AG04449 (cell line): ENCODE measurements around the gene AGBL4.

Experiments used
- CTCF ChIA-PET: fragments of 350-600 bp; formaldehyde crosslinking; extraction: SDS; loops from one replicate; lab custom pipeline; 2021; ENCODE audit warnings: antibody characterized with exemption; lab: Yijun Ruan, JAX
- POLR2A ChIA-PET: fragments of 400-600, 350-600 bp; formaldehyde crosslinking; extraction: SDS; loops from one replicate; lab custom pipeline; 2020; ENCODE audit warnings: antibody characterized with exemption, inconsistent platforms; lab: Yijun Ruan, JAX
- DNase-seq: peaks from one replicate; pipeline ENCODE4 v3.0.0-alpha.2; 2010; ENCODE audit warnings: low read depth, low spot score
- H3K4me3 ChIP-seq: 2 replicates; pipeline ENCODE4 v1.5.1; 2011; ENCODE audit warnings: low read depth, mild to moderate bottlenecking, control low read depth, low read length
- TF ChIP-seq, protein P1 (sequence below): IDR thresholded peaks from one replicate; pipeline ENCODE4 v1.5.1; 2011; ENCODE audit warnings: mild to moderate bottlenecking, moderate library complexity, low read length, control low read depth, inconsistent platforms; ENCODE audit not compliant: insufficient read depth; ENCODE audit errors: missing control alignments

AGBL4 gene

DNA sequence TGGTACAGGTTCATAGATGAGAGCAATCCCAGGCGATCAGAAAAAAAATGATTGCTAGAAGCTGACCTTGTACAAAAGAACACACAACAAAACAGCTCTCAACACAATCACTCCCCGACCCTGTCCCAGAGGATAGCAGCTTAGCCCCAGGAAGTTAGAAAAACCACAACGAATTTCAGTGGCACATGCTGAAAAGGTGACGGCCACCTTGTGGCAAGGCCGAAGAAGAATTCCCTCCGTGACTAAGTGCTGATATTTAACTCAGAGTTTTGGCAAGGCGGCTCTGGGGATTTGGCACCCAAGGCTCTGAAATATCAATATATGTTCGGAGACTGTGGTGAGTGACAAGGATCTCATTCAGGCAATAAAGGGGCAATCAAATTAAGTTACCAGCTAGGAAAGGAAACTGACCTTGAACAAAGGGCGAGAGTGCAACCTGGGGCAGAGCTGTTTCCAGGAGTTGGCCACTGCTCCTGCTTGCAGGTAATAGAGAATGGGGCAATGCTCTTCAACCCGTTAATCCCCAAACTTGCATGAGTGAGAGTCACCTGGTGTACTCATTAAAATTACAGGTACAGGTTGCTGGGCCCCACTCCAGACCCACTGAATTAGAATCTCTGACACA is 1343.2 kb downstream of the AGBL4 start:
- no peak for DNase-seq
- TF ChIP-seq, protein P1, sequence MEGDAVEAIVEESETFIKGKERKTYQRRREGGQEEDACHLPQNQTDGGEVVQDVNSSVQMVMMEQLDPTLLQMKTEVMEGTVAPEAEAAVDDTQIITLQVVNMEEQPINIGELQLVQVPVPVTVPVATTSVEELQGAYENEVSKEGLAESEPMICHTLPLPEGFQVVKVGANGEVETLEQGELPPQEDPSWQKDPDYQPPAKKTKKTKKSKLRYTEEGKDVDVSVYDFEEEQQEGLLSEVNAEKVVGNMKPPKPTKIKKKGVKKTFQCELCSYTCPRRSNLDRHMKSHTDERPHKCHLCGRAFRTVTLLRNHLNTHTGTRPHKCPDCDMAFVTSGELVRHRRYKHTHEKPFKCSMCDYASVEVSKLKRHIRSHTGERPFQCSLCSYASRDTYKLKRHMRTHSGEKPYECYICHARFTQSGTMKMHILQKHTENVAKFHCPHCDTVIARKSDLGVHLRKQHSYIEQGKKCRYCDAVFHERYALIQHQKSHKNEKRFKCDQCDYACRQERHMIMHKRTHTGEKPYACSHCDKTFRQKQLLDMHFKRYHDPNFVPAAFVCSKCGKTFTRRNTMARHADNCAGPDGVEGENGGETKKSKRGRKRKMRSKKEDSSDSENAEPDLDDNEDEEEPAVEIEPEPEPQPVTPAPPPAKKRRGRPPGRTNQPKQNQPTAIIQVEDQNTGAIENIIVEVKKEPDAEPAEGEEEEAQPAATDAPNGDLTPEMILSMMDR: no peak
- CTCF ChIA-PET: interaction anchor here (1.2 to 1.4 kb wide), 2 partner anchors 16 to 137 kb away, joined by 4 to 5 read pairs; no protein-coding TSS in a partner anchor
- POLR2A ChIA-PET: no interaction called here
- no peak overlapping the region for H3K4me3 ChIP-seq

DNA sequence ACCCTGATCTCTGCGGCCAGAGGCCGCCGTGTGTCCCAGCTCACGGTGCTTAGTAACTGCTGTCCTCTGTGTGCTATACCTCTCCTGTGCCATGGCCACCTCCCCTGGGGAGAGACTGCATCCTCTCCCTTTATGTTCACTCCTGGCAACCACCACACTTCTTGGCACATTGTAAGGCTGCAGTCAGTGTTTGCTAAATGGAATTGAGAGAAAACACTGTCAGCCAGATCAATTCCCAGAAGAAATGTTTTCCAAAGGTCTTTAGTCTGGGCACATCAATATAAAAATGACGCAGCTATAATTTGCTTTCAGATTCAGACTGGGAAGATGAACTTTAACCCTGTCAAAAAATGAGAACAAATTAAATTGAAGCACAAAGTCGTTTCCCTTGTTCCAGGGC is 1343.9 kb downstream of the AGBL4 start:
- TF ChIP-seq, protein P1: no peak
- H3K4me3 ChIP-seq: no peak overlapping the region
- POLR2A ChIA-PET: no interaction called here
- DNase-seq: no peak
- CTCF ChIA-PET: interaction anchor here (1.2 to 1.4 kb wide), 2 partner anchors 16 to 138 kb away, joined by 4 to 5 read pairs; no protein-coding TSS in a partner anchor

DNA sequence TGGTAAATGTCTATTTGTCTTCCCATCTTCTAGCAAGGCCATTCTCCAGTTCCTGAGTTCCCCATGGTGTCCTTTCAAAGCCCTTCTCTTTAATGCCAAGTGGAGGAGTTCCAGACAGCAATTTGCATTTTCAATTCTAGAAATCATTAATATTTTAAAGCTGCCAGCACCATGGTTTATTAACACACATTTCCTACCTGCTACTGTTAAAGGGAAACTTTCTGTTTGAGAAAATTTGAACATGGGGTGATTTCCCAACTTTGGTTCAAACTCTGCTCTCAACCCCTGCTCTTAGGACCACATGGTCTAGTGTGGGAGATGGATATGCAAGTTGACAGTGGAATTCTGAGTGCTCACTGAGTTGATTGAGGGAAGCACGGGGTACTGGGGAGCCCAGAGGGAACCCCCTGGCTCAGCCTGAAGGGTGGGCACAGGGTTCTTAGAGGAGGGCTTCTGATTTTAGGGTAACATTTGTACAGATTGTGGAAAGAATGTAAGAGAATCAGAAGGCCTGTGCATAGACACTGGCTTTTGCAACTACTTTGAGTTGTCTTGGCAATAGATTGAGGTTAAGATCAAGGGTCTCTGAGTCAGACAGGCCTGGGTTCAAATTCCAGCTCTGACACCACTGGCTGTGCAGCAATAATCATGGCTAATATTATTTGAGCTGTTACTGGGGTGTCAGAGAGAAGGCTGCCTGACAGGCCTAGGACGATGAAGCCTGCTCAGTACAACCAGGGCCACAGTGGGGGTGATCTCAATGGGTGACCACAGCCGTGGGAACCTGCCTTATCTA is 1344.8 kb downstream of the AGBL4 start:
- ChIA-PET POLR2A (no interaction called here), CTCF (interaction anchor here (1.4 to 5.7 kb wide), 5 partner anchors 18 to 236 kb away, joined by 4 to 54 read pairs (median 20); partner anchors contain the start of gene SPATA6)
- TF ChIP-seq, protein P1: no peak
- H3K4me3 ChIP-seq: no peak overlapping the region
- no peak for DNase-seq

DNA sequence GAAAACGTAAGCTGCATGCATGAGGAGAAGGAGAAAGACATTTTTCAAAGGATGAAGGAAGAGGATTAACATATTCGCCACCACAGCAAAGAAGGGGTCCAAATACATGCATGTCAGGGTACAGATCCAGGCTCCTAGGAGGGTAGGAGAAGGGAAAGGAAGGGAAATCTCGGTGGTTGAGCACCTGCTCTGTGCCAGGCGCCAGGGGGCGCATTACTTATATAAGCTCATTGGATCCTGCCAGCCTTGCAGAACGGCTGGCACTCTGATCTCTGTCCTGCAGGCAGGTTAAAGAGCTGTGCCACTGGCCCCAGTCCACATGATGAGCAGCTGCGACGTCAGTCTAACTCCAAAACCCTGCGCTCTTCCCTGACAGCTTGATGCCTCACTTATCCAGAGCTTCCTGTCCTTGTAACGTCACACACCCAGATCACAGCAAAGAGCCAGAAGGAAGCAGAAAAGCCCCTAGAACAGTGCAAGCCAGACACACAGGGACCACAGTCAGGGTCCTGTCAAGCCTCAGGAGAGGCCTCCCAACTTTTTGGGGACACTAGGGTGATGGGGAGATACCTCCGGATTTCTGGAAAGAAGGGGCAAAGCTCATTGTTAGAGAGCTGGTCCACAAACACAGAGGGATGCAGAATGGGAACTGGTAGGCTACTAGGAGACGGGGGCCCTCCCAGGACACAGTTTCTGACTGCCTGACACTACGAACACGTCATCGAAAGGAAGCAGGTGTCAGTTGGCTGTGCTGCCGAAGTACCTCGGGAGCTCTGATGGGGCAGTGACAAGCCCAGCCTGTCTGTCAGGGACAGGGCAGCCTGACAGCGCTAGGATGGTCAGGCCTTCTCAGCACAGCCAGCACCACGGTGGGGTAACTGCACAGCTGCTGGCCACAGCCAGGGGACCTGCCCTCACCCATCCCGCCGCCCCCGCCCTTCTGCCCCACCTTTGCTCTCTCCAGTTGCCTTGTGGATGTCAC is 1346.2 kb downstream of the AGBL4 start:
- peak; percentile 2 for DNase-seq
- ChIA-PET CTCF (interaction anchor here (0.7 to 5.7 kb wide), 27 partner anchors 8 to 1672 kb away, joined by 3 to 54 read pairs (median 4); partner anchors contain the start of gene SPATA6), POLR2A (no interaction called here)
- TF ChIP-seq, protein P1: peak; percentile 70
- no peak overlapping the region for H3K4me3 ChIP-seq

DNA sequence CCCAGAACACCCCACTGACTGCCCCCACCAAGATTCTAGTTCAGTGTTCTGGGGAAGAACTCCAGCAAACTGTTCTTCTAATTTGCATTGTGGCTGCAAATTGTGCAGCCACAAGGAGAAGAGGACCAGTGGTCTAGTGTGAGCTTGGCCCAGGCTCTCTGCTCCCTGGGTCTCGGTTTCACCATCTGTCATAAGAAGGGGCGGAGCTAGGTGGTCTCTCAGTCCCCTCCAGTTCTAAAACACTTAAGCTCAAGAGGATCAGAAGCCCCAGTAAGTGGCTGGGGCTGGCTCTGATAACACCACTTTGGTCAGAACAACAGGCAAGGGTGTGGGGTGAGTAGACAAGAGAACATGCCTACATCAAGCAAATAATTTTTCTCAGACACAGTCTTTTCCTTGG is 1346.9 kb downstream of the AGBL4 start:
- H3K4me3 ChIP-seq: no peak overlapping the region
- no peak for DNase-seq
- CTCF ChIA-PET: interaction anchor here (0.7 to 5.7 kb wide), 21 partner anchors 9 to 1673 kb away, joined by 3 to 54 read pairs (median 5); no protein-coding TSS in a partner anchor
- TF ChIP-seq, protein P1: no peak
- POLR2A ChIA-PET: no interaction called here
